Upper lobe of left lung (tissue), 6 donors: ENCODE data around the gene TMEM14C. TPM values are rescaled to one million over a fixed set of nuclear protein-coding genes. Genes with fewer than 3 reads are reported as not detected.

Source experiments
- ATAC-seq, 2 donors: fragments of 200-7000 bp; cut with Tn5 transposase; one replicate each; pipeline ENCODE4 v1.9.1; 2022; ENCODE audit warnings: mild to moderate bottlenecking in 2 of 2, moderate library complexity in 2 of 2; ENCODE audit not compliant: low FRiP score in 2 of 2
- DNase-seq, 2 donors: peaks; one replicate each; pipeline ENCODE4 v3.0.0-alpha.2; 2019 to 2020
- H3K27ac ChIP-seq, 4 donors: fragments of 200-600 bp; sonication (generic); one replicate each; pipeline ENCODE4 v1.5.1; 2016 to 2019
- H3K27me3 ChIP-seq, 4 donors: fragments of 200-600 bp; sonication (generic); one replicate each; pipeline ENCODE4 v1.5.1; 2017 to 2019
- H3K36me3 ChIP-seq, 4 donors: fragments of 200-600 bp; sonication (generic); one replicate each; pipeline ENCODE4 v1.5.1; 2016 to 2019
- H3K4me1 ChIP-seq, 4 donors: fragments of 200-600 bp; sonication (generic); one replicate each; pipeline ENCODE4 v1.5.1; 2018 to 2019
- H3K4me3 ChIP-seq, 4 donors: fragments of 200-600 bp; sonication (generic); one replicate each; pipeline ENCODE4 v1.5.1; 2017 to 2019; ENCODE audit warnings: mild to moderate bottlenecking in 2 of 4, moderate library complexity in 1 of 4
- H3K9me3 ChIP-seq, 4 donors: fragments of 200-600 bp; sonication (generic); one replicate each; pipeline ENCODE4 v1.5.1; 2018 to 2019
- EP300 ChIP-seq, 4 donors: sonication (generic); formaldehyde crosslinking; IDR thresholded peaks; one replicate each; pipeline ENCODE4 v1.5.1; 2017; ENCODE audit warnings: antibody characterized with exemption in 4 of 4, control low read depth in 2 of 4
- POLR2A ChIP-seq, 4 donors: fragments of 450-650 bp; IDR thresholded peaks; one replicate each; pipeline ENCODE4 v1.5.1; 2016 to 2017; ENCODE audit warnings: antibody characterized with exemption in 4 of 4, mild to moderate bottlenecking in 2 of 4
- POLR2AphosphoS5 ChIP-seq, 2 donors: sonication (generic); formaldehyde crosslinking; IDR thresholded peaks; one replicate each; pipeline ENCODE4 v1.5.1; 2017; ENCODE audit warnings: antibody characterized with exemption in 2 of 2
- whole genome bisulfite sequencing, 2 donors: methylation state at CpG; one replicate each; pipeline ENCODE4 v1.1.5; 2017 to 2018; 5-methylcytosine and 5-hydroxymethylcytosine counted together
- total RNA-seq, 6 donors: library from RNA; depleted of rRNA in 4 of 6; stranded (reverse); fragments of >200 nt in 4 of 6; gene quantifications; one replicate each; pipeline versions ENCODE4 v1.1.0 to v1.2.1, GENCODE V29; 2016 to 2021
- TF ChIP-seq, protein P1 (sequence below), 6 experiments: fragments of 450-650 bp in 4 of 6; fragments of 200-600 bp in 2 of 6; sonication (generic) in 2 of 6; IDR thresholded peaks; one replicate each; pipeline ENCODE4 v1.5.1; 2016 to 2019; ENCODE audit warnings: antibody characterized with exemption in 6 of 6
- donor health status: DM: no; HTN: no; CAD: no; lungs with moderate emphysema.
- donor health status: DM: no; HTN: yes; CAD: no; lungs with severe emphysema.

Gene TMEM14C
- total RNA-seq, 6 donors from 2014 or later, result 23.0 to 116 (median 95.1) TPM

DNA sequence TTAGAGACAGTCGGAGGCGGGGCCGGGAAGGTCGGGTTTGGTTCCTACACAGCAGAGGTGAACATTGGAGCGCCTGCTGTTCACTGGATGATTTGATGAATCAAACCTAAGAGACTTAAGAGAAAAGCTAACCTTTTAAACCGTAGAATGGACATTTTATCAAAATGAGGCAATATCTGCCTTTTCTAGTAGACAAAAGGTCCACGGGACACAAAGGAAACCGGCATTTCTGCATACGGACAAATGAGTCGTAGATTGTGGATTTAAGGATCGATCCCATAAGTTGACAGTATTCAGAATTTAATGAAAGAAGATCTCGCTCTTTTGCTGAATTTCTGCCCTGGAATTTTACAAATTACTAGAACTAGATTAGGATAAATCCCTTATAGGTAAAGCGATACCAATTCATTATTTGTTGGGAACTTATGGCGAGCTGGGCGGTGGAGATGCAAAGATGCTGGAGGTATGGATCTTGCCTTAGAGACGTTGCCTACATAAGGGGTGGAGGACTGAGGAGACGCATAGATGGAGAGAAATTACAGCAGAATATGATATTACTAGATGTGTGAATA, 27.7 kb upstream of the TMEM14C start:
- Histone ChIP-seq H3K27me3 (no peaks in the 10 kb centered on the region), H3K9me3 (no peaks in the 10 kb centered on the region), H3K4me3 (peak overlapping the region; percentile 83 to 94 (median 92)), H3K4me1 (peaks cover 19 to 31% (median 27%) of the 10 kb centered on the region in 4 donors), H3K27ac (peak overlapping the region; percentile 91 to 97 (median 94)), H3K36me3 (peaks cover 0 to 25% (median 12%) of the 10 kb centered on the region in 4 donors)
- DNase-seq (no peak), ATAC-seq (no peak)
- TF ChIP-seq EP300 (IDR thresholded peaks at IDR 0.05), result no peak
- TF ChIP-seq, protein P1, sequence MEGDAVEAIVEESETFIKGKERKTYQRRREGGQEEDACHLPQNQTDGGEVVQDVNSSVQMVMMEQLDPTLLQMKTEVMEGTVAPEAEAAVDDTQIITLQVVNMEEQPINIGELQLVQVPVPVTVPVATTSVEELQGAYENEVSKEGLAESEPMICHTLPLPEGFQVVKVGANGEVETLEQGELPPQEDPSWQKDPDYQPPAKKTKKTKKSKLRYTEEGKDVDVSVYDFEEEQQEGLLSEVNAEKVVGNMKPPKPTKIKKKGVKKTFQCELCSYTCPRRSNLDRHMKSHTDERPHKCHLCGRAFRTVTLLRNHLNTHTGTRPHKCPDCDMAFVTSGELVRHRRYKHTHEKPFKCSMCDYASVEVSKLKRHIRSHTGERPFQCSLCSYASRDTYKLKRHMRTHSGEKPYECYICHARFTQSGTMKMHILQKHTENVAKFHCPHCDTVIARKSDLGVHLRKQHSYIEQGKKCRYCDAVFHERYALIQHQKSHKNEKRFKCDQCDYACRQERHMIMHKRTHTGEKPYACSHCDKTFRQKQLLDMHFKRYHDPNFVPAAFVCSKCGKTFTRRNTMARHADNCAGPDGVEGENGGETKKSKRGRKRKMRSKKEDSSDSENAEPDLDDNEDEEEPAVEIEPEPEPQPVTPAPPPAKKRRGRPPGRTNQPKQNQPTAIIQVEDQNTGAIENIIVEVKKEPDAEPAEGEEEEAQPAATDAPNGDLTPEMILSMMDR (IDR thresholded peaks at IDR 0.05), result no peak
- no peak for TF ChIP-seq POLR2A (IDR thresholded peaks at IDR 0.05)
- no peak for TF ChIP-seq POLR2AphosphoS5 (IDR thresholded peaks at IDR 0.05)
- WGBS, 2 donors, result 1% methylated on average over 17 of the region's 17 CpGs

DNA sequence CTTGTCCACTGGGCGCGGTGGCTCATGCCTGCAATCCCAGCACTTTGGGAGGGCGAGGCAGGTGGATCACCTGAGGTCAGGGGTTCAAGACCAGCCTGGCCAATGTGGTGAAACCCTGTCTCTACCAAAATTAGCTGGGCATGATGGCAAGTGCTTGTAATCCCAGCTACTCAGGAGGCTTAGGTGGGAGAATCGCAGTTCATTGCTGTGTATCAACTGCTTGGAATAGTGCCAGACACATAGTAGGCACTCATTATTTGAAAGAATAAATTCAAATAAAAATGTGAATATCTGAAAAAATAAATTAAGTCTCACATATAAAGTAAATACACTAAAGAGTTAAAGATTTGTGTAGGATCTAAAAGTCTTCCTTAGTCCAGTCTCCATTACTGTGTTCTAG, 26.2 kb upstream of the TMEM14C start:
- ATAC-seq, result no peak
- no peak overlapping the region for H3K27ac ChIP-seq
- peaks cover 0 to 39% (median 13%) of the 10 kb centered on the region in 4 donors for H3K36me3 ChIP-seq
- H3K9me3 ChIP-seq, result no peaks in the 10 kb centered on the region
- WGBS, 2 donors, result 95 to 100% methylated on average over 2 to 4 of the region's 4 CpGs
- TF ChIP-seq POLR2AphosphoS5 (IDR thresholded peaks at IDR 0.05) (no peak), POLR2A (IDR thresholded peaks at IDR 0.05) (no peak), EP300 (IDR thresholded peaks at IDR 0.05) (no peak)
- TF ChIP-seq, protein P1 (IDR thresholded peaks at IDR 0.05), result no peak
- peaks cover 19 to 31% (median 26%) of the 10 kb centered on the region in 4 donors for H3K4me1 ChIP-seq
- no peaks in the 10 kb centered on the region for H3K27me3 ChIP-seq
- no peak for DNase-seq
- H3K4me3 ChIP-seq, result no peak overlapping the region

DNA sequence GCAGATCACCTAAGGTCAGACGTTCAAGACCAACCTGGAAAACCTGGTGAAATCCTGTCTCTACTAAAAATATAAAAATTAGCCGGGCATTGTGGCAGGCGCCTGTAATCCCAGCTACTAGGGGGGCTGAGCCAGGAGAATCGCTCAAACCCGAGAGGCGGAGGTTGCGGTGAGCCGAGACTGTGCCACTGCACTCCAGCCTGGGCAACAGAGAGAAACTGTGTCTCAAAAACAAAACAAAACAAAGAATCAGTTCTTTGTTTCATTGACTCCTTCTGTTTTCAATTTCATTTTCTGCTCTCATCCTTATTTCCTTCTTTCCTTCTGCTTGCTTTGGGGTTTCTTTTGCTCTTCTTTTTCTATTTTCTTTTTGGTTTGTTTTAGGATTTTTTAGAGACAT, 8.9 kb upstream of the TMEM14C start:
- Histone ChIP-seq H3K27me3 (no peaks in the 10 kb centered on the region), H3K36me3 (peaks cover 0 to 20% (median 10%) of the 10 kb centered on the region in 4 donors), H3K4me3 (no peak overlapping the region), H3K9me3 (no peaks in the 10 kb centered on the region), H3K27ac (no peak overlapping the region), H3K4me1 (no peaks in the 10 kb centered on the region)
- TF ChIP-seq, protein P1 (IDR thresholded peaks at IDR 0.05), result no peak
- TF ChIP-seq POLR2A (IDR thresholded peaks at IDR 0.05) (no peak), EP300 (IDR thresholded peaks at IDR 0.05) (no peak), POLR2AphosphoS5 (IDR thresholded peaks at IDR 0.05) (no peak)
- ATAC-seq (no peak), DNase-seq (no peak)
- WGBS, 2 donors, result 85 to 88% methylated on average over 8 of the region's 8 CpGs

DNA sequence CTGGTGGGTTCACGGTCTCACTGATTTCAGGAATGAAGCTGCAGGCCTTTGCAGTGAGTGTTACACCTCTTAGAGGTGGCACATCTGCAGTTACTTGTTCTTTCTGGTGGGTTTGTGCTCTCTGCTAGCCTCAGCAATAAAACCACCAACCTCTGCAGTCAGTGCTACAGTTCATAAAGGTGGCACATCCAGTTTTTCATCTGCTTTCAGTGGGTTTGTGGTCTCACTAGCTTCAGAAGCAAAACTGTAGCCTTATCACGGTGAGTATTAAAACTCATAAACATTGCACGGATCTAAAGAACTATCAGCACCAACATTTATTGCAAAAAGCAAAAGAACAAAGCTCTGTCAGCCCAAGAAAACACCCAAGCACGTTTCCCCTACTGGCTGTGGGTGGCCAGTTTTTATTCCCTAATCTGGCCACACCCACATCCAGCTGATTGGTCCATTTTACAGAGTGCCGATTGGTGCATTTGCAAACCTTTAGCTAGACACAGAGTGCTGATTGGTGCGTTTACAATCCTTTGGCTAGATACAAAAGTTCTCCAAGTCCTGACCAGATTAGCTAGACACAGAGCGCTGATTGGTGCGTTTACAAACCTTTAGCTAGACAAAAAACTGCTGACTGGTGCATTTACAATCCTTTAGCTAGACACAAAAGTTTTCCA, 3.4 kb upstream of the TMEM14C start:
- 82 to 89% methylated on average over 7 to 8 of the region's 8 CpGs for WGBS, 2 donors
- TF ChIP-seq, protein P1 (IDR thresholded peaks at IDR 0.05), result no peak
- no peak for TF ChIP-seq EP300 (IDR thresholded peaks at IDR 0.05)
- TF ChIP-seq POLR2A (IDR thresholded peaks at IDR 0.05), result no peak
- TF ChIP-seq POLR2AphosphoS5 (IDR thresholded peaks at IDR 0.05), result no peak
- H3K36me3 ChIP-seq, result no peaks in the 10 kb centered on the region
- H3K27me3 ChIP-seq, result no peaks in the 10 kb centered on the region
- DNase-seq, result no peak
- H3K4me3 ChIP-seq, result peak overlapping the region in 3 of 4 donors; percentile 64 to 72 (median 66)
- ATAC-seq, result no peak
- H3K4me1 ChIP-seq, result peaks cover 10 to 41% (median 18%) of the 10 kb centered on the region in 4 donors
- H3K27ac ChIP-seq, result peak overlapping the region in 3 of 4 donors; percentile 65 to 90 (median 82)
- no peaks in the 10 kb centered on the region for H3K9me3 ChIP-seq
